ENCODE measurements around the gene ZNF28. TPM values are rescaled to one million over a fixed set of nuclear protein-coding genes. Genes with fewer than 3 reads are reported as not detected.
"Not testable (repeated sequence)": the region's sequence is repeated elsewhere in the genome, so short reads cannot be mapped to it uniquely, and the experiment has no call there.

The ZNF28 gene
- total RNA-seq, 1 donor from 2014 or later: 35.1 TPM

- DNase-seq: no peak
Observed at GRCh38 chr19:52778811-52779210, 42.6 kb downstream of the ZNF28 start.

DNA sequence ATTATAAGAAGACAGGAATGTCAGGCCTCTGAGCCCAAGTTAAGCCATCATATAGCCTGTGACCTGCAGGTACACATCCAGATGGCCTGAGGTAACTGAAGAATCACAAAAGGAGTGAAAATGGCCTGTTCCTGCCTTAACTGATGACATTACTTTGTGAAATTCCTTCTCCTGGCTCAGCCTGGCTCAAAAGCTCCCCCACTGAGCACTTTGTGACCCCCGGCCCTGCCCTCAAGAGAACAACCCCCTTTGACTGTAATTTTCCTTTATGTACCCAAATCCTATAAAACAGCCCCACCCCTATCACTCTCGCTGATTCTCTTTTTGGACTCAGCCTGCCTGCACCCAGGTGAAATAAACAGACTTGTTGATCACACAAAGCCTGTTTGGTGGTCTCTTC lies 65.0 kb downstream of the ZNF28 start:
- not testable (repeated sequence) for DNase-seq

DNA sequence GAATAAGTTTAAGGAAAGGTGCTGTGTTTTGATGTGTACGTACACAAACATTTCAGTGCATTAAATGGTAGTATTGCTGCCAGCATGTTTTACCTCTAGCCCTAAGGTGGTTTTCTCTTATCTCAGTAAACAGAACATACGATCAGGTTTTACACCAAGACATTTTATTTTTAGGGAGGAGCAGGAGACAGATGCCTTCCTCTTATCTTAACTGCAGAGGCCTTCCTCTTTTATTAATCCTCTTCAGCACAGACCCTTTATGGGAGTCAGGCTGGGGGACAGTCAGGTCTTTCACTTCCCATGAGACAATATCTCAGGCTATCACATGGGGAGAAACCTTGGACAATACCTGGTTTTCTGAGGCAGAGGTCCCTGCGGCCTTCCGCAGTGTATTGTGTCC lies 71.7 kb downstream of the ZNF28 start:
- DNase-seq: no peak

GRCh38 chr19:52748336-52748950 lies 73.0 kb downstream of the ZNF28 start:
- no peak for DNase-seq

Other genes with a start within 250 kb of the ZNF28 start
- 49.4 TPM for gene ZNF83, start 183.3 kb downstream of the ZNF28 start, total RNA-seq
- gene ZNF611, start 86.6 kb downstream of the ZNF28 start, total RNA-seq: 34.5 TPM
- 0.31 TPM for gene ZNF600, start 34.8 kb downstream of the ZNF28 start, total RNA-seq
- gene ZNF468, start 36.0 kb upstream of the ZNF28 start, total RNA-seq: 38.5 TPM
- gene ZNF320, start 76.0 kb upstream of the ZNF28 start, total RNA-seq: 22.6 TPM
- gene ZNF888, start 101.8 kb upstream of the ZNF28 start, total RNA-seq: 5.5 TPM
- gene ZNF816, start 141.2 kb upstream of the ZNF28 start, total RNA-seq: 5.8 TPM
- gene ERVV-1, start 192.3 kb upstream of the ZNF28 start, total RNA-seq: not detected
- gene ERVV-2, start 223.1 kb upstream of the ZNF28 start, total RNA-seq: not detected